ENCODE data around the gene SLC45A2.
"Not testable (repeated sequence)": the region's sequence is repeated elsewhere in the genome, so short reads cannot be mapped to it uniquely, and the experiment has no call there.

SLC45A2 gene

GRCh38 chr5:33921002-33921401 lies 63.5 kb downstream of the SLC45A2 start:
- DNase-seq (ENCODE audit: low spot score): no peak

- not testable (repeated sequence) for DNase-seq (ENCODE audit: low spot score)
Measured at GRCh38 chr5:33914844-33915243, 69.6 kb downstream of the SLC45A2 start.

GRCh38 chr5:33906248-33906647 lies 78.2 kb downstream of the SLC45A2 start:
- DNase-seq (ENCODE audit: low spot score): not testable (repeated sequence)

GRCh38 chr5:33905381-33905780 lies 79.1 kb downstream of the SLC45A2 start:
- no peak for DNase-seq (ENCODE audit: low spot score)

GRCh38 chr5:33903118-33903517 lies 81.4 kb downstream of the SLC45A2 start:
- DNase-seq (ENCODE audit: low spot score): no peak

- DNase-seq (ENCODE audit: low spot score): no peak
Measured at GRCh38 chr5:33901156-33901555, 83.3 kb downstream of the SLC45A2 start.
